HL-60 (cell line): ENCODE results near the gene NF2.

Experiments
- CTCF ChIP-seq: IDR thresholded peaks from one replicate; pipeline ENCODE4 v1.5.1; 2011; ENCODE audit warnings: low read length, control low read depth, inconsistent platforms; ENCODE audit not compliant: insufficient read depth
- POLR2AphosphoS5 ChIP-seq: IDR thresholded peaks from 2 replicates; pipeline ENCODE4 v1.6.1; 2012; ENCODE audit warnings: low read depth
- TF ChIP-seq, protein P1 (sequence below): IDR thresholded peaks from 2 replicates; pipeline ENCODE4 v1.6.1; 2012; ENCODE audit warnings: low read depth; ENCODE audit not compliant: insufficient replicate concordance

DNA sequence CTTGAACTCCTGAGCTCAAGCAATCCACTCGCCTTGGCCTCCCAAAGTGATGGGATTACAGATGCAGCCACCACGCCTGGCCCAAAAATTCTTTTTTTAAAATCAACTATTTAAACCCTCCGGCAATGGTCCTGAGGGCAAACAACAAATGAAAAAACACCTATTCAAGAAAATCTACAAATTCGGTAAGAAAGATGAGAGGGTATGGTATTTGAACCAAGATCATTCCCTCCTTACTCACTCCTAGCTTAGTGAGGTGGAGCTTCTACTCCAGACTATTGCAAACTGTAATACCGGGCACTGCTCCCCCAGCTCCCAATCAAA, 2.1 kb downstream of the NF2 start:
- no peak for TF ChIP-seq CTCF
- TF ChIP-seq, protein P1, sequence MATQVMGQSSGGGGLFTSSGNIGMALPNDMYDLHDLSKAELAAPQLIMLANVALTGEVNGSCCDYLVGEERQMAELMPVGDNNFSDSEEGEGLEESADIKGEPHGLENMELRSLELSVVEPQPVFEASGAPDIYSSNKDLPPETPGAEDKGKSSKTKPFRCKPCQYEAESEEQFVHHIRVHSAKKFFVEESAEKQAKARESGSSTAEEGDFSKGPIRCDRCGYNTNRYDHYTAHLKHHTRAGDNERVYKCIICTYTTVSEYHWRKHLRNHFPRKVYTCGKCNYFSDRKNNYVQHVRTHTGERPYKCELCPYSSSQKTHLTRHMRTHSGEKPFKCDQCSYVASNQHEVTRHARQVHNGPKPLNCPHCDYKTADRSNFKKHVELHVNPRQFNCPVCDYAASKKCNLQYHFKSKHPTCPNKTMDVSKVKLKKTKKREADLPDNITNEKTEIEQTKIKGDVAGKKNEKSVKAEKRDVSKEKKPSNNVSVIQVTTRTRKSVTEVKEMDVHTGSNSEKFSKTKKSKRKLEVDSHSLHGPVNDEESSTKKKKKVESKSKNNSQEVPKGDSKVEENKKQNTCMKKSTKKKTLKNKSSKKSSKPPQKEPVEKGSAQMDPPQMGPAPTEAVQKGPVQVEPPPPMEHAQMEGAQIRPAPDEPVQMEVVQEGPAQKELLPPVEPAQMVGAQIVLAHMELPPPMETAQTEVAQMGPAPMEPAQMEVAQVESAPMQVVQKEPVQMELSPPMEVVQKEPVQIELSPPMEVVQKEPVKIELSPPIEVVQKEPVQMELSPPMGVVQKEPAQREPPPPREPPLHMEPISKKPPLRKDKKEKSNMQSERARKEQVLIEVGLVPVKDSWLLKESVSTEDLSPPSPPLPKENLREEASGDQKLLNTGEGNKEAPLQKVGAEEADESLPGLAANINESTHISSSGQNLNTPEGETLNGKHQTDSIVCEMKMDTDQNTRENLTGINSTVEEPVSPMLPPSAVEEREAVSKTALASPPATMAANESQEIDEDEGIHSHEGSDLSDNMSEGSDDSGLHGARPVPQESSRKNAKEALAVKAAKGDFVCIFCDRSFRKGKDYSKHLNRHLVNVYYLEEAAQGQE, result no peak
- no peak for TF ChIP-seq POLR2AphosphoS5
